Bronchial epithelial cell (primary cell): ENCODE measurements around the gene PLA2G4E. TPM values are rescaled to one million over a fixed set of nuclear protein-coding genes. Genes with fewer than 3 reads are reported as not detected.

ENCODE experiments used
- DNase-seq: peaks from one replicate; pipeline ENCODE4 v3.0.0-alpha.2; 2010; ENCODE audit warnings: low read depth
- FAIRE-seq: peaks from 2 replicates; lab custom pipeline; 2011; peaks lifted over from hg19 to GRCh38; lab: Jason Lieb, UNC
- H3K27me3 ChIP-seq: 2 replicates; pipeline ENCODE4 v1.5.1; 2011; ENCODE audit warnings: low read length; ENCODE audit not compliant: control insufficient read depth, insufficient read depth
- H3K36me3 ChIP-seq: 2 replicates; pipeline ENCODE4 v1.5.1; 2011; ENCODE audit warnings: low read length; ENCODE audit not compliant: control insufficient read depth, insufficient read depth
- H3K4me3 ChIP-seq: 2 replicates; pipeline ENCODE4 v1.5.1; 2011; ENCODE audit warnings: mild to moderate bottlenecking, low read depth, low read length, control low read depth
- total RNA-seq: library from RNA; depleted of rRNA; stranded (reverse); fragments of >200 nt; gene quantifications from 2 replicates; pipeline ENCODE4 v1.2.1, GENCODE V29; 2014
- TF ChIP-seq, protein P1 (sequence below): IDR thresholded peaks from 2 replicates; pipeline ENCODE4 v1.5.1; 2011; ENCODE audit warnings: mild to moderate bottlenecking, moderate library complexity, low read length, control low read depth, inconsistent platforms; ENCODE audit not compliant: insufficient read depth, severe bottlenecking

PLA2G4E gene
- total RNA-seq, 1 donor from 2014 or later = under 0.01 TPM

DNA sequence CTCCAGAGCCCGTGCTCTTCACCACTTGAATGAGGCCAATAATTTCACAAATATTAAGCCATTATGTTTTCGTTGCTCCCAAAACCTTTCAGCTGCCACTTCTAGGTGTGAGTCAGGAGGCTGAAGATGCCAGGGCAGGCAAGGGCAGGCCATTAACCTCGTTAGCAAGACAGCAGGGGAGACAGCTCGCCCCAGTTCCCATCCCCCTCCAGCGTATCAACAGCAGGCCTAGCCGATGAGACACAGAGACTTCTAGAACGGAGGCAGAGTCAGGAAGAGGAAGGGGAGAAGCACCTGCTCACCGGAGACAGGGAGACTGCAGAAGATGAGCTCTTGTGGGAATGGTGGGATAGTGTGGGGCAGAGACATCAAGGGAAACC lies 28.0 kb upstream of the PLA2G4E start:
- FAIRE-seq (no peak), DNase-seq (peak; percentile 80)
- Histone ChIP-seq H3K36me3 (no peaks in the 10 kb centered on the region), H3K4me3 (no peak overlapping the region), H3K27me3 (no peaks in the 10 kb centered on the region)
- TF ChIP-seq, protein P1, sequence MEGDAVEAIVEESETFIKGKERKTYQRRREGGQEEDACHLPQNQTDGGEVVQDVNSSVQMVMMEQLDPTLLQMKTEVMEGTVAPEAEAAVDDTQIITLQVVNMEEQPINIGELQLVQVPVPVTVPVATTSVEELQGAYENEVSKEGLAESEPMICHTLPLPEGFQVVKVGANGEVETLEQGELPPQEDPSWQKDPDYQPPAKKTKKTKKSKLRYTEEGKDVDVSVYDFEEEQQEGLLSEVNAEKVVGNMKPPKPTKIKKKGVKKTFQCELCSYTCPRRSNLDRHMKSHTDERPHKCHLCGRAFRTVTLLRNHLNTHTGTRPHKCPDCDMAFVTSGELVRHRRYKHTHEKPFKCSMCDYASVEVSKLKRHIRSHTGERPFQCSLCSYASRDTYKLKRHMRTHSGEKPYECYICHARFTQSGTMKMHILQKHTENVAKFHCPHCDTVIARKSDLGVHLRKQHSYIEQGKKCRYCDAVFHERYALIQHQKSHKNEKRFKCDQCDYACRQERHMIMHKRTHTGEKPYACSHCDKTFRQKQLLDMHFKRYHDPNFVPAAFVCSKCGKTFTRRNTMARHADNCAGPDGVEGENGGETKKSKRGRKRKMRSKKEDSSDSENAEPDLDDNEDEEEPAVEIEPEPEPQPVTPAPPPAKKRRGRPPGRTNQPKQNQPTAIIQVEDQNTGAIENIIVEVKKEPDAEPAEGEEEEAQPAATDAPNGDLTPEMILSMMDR = no peak

DNA sequence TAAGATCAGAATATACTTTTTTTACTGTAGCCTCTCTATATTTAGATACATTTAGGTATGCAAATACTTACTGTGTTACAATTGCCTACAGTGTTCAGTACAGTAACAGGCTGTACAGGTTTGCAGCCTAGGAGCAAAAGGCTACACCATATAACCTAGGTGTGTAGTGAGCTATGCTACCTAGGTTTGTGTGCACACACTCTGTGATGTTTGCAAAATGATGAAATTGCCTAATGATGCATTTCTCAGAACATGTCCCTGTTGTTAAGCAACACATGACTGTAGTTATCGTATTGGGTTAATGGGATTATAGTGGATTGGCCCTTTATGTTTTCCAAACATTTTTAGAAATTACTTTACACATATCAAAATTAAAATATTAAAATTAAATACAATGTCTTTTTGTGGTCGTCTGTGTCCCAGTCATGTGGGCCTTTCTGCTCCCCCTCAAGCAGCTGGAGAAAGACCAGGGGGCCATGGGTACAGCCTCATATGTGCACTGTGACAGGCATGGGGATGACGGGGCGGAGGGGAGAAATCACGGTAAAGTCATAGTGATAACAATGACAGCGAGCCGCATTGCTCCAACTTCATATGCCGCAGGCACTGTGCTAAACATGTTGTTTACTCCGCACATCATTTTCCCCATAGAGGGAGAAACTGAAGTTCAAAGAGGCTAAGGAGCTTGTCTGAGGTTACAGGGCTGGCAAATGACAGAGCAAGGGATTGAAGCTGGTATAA lies 27.4 kb upstream of the PLA2G4E start:
- peak; percentile 74 for DNase-seq
- TF ChIP-seq, protein P1 = no peak
- Histone ChIP-seq H3K27me3 (no peaks in the 10 kb centered on the region), H3K4me3 (no peak overlapping the region), H3K36me3 (no peaks in the 10 kb centered on the region)
- FAIRE-seq = no peak

DNA sequence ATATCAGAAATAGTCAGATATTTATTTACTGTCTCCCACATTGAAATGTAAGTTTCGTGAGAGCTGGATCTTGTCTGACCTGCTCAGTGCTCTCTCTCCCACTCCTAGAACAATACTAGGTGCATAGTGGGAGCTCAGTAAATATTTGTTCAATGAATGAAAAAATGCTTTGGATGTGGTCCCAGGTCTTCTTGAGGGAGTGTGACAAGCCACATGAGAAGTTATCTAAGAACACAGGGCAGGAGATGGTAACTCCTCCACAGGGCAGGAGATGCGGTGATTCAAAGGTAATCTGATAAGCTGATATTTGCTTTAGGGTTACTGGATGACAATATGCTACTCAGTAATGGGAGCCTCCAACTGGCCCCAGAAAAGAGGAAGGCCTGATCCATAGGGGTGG lies 25.8 kb upstream of the PLA2G4E start:
- Histone ChIP-seq H3K36me3 (no peaks in the 10 kb centered on the region), H3K4me3 (no peak overlapping the region), H3K27me3 (no peaks in the 10 kb centered on the region)
- peak; percentile 13 for FAIRE-seq
- TF ChIP-seq, protein P1 = no peak
- peak; percentile 56 for DNase-seq

DNA sequence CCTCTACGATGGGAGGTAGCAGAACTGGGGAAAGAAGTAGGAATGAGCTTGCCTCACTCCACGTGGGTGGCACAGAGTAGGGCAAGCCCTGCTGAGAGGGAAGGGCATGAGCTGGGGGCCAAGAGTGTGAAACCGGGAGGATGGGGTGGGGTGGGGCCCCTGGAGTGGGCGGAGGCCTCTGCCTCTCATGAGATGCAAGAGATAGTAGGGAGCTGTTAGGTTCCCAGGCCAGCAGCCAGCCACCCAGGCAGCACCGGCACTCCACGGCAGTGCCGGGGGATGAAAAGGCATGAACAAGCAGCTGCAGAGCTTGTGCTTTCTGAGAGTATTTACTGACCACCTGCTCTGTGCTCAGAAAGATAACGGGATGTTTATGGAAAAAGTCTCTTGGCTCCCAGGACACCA lies 24.4 kb upstream of the PLA2G4E start:
- H3K36me3 ChIP-seq = no peaks in the 10 kb centered on the region
- TF ChIP-seq, protein P1 = no peak
- FAIRE-seq (no peak), DNase-seq (no peak)
- H3K4me3 ChIP-seq = no peak overlapping the region
- H3K27me3 ChIP-seq = no peaks in the 10 kb centered on the region

DNA sequence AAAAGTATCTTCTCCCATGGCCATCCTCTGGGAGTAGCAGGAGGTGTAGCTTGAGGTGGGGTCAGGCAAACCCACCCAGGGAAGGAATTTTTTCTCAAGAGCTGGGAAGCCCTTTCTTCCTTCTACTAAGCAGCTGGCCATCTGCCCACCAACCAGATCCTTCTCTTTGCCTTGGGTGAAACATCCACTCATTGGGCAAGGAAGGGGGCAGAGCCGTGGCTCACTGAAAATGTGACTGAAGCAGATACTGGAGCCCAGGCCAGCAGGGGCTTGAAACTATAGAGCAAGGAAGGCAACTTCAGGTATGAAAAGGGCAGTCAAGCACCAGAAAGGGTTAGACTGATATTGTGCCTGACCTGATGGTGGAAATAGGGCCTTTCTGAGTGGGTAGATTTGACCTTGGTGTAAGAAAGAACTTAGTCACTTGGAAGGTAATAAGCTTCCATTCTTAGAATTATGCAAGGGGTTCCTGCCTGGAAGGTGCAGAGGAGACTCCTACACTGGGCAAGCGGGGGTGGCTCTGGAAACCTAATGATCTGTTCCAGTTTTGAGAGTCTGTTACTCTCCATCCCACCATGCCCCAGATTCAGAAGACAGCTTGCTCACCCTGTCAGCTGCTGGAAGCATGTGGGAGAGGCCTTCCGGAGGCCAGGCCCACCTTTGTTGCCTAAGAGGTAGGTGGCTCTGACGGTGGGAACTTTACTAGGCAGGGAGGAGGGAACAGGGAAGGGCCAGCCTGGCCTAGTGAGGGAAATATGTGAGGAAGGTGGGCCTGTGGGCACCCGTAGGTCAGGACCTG lies 22.0 kb upstream of the PLA2G4E start:
- TF ChIP-seq, protein P1 = no peak
- FAIRE-seq = no peak
- no peak for DNase-seq

More for the DNA sequence above, 22.0 kb upstream of the PLA2G4E start:
- no peak overlapping the region for H3K4me3 ChIP-seq
- no peaks in the 10 kb centered on the region for H3K27me3 ChIP-seq
- no peaks in the 10 kb centered on the region for H3K36me3 ChIP-seq
